Measurements from ENCODE around the gene PRUNE2.

DNA sequence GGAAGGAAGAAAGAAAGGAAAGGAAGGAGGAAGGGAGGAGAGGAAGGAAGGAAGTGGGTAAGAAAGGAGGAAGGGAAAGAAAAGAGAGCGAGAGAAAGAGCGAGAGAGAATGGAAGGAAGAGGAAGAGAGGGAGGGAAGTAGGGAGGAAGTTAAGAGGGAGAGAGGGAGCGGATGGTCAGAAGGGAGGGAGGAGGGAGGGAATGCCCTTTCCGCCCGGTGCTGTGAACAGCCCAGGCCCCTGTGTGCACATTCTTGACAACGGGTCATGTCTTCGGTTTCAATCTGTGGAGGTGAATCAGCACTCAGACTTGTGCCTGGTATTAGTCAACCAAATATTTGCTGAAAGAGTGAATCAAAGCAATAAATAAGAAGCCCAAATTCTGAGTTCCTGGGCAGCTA lies 39.2 kb downstream of the PRUNE2 start:
- TF ChIP-seq, protein P1, sequence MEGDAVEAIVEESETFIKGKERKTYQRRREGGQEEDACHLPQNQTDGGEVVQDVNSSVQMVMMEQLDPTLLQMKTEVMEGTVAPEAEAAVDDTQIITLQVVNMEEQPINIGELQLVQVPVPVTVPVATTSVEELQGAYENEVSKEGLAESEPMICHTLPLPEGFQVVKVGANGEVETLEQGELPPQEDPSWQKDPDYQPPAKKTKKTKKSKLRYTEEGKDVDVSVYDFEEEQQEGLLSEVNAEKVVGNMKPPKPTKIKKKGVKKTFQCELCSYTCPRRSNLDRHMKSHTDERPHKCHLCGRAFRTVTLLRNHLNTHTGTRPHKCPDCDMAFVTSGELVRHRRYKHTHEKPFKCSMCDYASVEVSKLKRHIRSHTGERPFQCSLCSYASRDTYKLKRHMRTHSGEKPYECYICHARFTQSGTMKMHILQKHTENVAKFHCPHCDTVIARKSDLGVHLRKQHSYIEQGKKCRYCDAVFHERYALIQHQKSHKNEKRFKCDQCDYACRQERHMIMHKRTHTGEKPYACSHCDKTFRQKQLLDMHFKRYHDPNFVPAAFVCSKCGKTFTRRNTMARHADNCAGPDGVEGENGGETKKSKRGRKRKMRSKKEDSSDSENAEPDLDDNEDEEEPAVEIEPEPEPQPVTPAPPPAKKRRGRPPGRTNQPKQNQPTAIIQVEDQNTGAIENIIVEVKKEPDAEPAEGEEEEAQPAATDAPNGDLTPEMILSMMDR (IDR thresholded peaks at IDR 0.05): no peak
- no peak for TF ChIP-seq POLR2A (IDR thresholded peaks at IDR 0.05)

All from heart left ventricle (tissue), 13 donors.